GM19397 (cell line): ENCODE measurements around the gene ACYP1.

Source experiments
- ATAC-seq: cut with Tn5 transposase; IDR thresholded peaks from one replicate; pipeline ENCODE4 v1.9.1; 2021; ENCODE audit warnings: mild to moderate bottlenecking, moderate library complexity; ENCODE audit not compliant: unreplicated experiment

The ACYP1 gene

GRCh38 chr14:75044322-75044721, 19.5 kb downstream of the ACYP1 start:
- ATAC-seq = no peak

GRCh38 chr14:75042035-75042434, 21.8 kb downstream of the ACYP1 start:
- ATAC-seq = no peak

DNA sequence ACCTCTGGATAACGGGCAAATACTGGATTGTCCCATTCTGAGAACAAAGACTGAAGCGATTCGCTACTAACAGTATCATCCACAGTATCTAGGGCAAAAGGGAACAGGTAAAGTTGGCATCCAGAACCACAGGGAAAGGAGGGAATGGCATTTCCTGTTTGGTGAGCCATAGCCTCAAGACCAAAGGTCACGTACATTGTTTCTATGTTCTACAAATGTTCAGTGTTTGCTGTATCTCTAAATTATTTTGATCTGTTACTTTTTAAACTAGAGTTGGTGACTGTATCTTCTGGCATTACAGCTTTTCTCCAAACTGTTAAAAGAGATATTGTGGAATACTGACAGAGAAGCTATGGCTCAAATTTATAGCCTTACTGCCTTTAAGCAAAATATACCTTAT, 22.2 kb downstream of the ACYP1 start:
- no peak for ATAC-seq

GRCh38 chr14:75040959-75041358, 22.9 kb downstream of the ACYP1 start:
- ATAC-seq = no peak

GRCh38 chr14:75040507-75040906, 23.3 kb downstream of the ACYP1 start:
- ATAC-seq = no peak

DNA sequence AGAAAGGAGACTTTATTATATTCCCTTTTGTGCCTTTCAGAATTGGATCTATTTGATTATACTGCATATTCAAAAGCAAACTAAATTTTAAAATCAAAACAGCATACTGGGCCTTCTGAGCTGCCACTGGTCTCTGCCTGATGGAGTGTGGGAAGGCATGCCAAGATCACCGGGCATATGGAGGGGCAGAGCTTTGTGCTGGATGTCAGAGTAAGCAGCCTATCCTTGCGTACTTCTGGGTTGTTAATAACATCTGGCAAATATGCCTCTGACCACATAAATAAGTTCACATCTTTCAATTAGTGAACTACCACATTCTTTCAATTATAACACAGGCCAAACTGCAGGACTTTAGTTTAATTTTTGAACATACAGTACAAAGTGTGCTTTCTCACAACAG, 30.9 kb downstream of the ACYP1 start:
- no peak for ATAC-seq

DNA sequence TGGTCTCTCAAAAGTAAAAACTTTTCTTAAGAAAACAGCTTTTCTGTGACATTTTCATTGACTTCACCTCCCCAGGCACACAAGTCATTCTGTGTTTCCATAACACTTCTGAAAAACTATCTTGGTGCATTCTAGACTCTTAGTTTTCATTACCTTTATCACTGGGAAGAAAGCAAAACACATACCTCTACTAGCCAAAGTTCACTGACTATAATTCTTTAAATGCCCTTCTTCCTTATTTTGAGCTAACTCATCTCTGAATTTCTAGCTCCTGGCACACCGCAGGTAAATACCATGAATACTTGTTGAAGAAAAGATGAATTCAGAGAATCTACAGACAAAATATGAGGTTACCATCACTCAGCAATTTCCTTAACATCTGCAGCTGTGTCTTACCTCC, 33.7 kb downstream of the ACYP1 start:
- no peak for ATAC-seq

- ATAC-seq = no peak
These were observed 37.9 kb downstream of the ACYP1 start for GRCh38 chr14:75025876-75026275.

DNA sequence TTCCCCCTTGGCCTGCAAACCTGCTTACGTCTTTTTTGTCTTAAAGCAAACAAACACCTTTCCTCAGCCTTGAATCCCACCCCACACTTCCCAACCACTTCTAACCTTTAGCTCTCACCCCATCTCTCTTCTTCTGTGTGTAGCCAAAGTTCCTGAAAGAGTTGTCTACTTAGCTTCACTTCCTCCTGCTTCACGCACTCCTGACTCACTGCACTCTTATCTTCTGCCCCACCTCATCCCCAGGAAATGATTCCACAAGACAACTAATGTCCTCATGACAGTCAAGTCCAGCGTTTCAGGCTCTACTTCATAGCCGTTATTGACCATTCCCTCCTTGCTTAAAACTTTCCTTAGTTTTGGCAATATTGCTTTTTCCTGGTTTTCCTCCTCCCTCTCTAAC, 38.7 kb downstream of the ACYP1 start:
- ATAC-seq = no peak

- ATAC-seq = no peak
These were observed 40.7 kb downstream of the ACYP1 start for GRCh38 chr14:75023108-75023507.

GRCh38 chr14:75022655-75023054, 41.2 kb downstream of the ACYP1 start:
- ATAC-seq = no peak

- ATAC-seq = no peak
These were observed 45.1 kb downstream of the ACYP1 start for GRCh38 chr14:75018694-75019093.

- ATAC-seq = no peak
These were observed 47.0 kb downstream of the ACYP1 start for GRCh38 chr14:75016815-75017214.

GRCh38 chr14:75015496-75015895, 48.3 kb downstream of the ACYP1 start:
- ATAC-seq = no peak

GRCh38 chr14:75013290-75013689, 50.5 kb downstream of the ACYP1 start:
- no peak for ATAC-seq

GRCh38 chr14:75011356-75011994, 52.3 kb downstream of the ACYP1 start:
- no peak for ATAC-seq

GRCh38 chr14:75010472-75011093, 53.2 kb downstream of the ACYP1 start:
- ATAC-seq = no peak

GRCh38 chr14:75009176-75009575, 54.6 kb downstream of the ACYP1 start:
- no peak for ATAC-seq

- no peak for ATAC-seq
These were observed 58.5 kb downstream of the ACYP1 start for GRCh38 chr14:75005357-75005756.

DNA sequence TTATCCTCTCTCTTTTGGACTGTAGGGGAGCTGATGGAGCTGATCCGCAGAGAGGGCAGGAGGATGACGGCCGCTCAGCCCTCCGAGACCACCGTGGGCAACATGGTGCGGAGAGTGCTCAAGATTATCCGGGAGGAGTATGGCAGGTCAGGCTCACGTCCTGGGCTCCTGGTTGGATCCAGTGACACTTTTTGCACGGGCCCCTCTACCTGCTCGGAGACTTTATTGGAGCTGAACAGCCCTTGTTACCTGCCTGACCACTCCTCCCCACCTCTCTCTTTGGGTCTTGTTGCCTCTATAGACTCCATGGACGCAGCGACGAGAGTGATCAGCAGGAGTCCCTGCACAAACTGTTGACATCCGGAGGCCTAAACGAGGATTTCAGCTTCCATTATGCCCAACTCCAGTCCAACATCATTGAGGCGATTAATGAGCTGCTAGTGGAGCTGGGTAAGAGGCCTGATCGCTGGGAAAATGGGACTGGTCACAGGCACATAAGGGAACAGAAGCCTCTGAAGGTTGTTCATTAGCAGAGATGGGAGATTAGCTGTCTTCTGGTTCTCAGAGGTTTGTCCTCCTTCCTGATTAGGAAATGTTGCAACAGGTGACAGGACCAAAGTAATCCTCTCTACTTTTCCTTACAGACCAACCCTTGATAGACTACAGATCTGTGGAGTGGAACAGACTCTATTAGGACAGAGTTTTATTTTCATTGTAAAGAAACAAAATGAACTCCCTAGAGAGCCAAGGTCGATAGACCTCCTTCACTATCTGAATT, 60.4 kb downstream of the ACYP1 start:
- peak; percentile 7 for ATAC-seq
